Measurements from ENCODE around the gene MRPL55. TPM values are rescaled to one million over a fixed set of nuclear protein-coding genes. Genes with fewer than 3 reads are reported as not detected.
A peak's percentile ranks its signal among the peaks of the same experiment; 100 is the strongest.

Gene MRPL55
- total RNA-seq, 2 donors from 2014 or later, result 33.0 to 60.7 TPM

DNA sequence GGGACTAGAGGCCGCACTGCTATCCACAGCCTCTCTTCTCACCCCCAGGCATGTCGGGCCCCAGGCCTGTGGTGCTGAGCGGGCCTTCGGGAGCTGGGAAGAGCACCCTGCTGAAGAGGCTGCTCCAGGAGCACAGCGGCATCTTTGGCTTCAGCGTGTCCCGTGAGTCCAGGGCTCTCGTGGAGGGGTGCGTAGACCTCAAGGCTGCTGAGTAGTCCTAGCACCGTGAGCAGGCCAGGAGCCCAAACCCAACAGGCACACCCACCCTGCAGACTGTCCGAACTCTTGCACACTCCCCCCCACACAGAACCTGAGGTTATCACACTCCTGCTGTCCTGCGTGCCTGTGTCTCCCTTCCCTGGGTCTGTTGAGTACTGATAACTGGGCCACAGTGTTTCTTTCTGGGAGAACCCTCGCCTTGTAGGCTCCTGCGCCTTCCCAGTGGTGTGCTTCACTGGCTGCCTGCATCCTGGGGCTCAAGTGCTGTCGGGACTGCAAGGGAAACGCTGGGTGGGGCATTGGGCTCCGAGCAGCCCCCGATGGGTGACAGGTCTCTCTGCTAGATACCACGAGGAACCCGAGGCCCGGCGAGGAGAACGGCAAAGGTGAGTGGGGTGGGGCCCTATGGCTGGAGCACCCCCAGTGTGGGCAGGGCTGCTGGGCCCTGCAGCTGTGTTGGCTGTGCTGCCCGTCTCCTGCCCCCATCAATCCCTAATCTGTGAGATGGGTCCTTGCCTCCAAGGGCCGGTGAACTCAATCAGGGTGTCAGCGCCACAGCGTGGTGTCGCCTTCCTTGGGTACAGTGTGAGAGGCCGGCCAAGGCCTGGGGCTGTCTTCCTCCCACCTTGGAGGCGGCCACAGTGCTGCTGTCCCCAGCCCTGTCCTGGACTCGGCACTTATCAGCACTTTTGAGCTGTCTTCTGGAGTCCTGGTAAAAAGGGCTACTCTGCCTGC lies 36.6 kb upstream of the MRPL55 start:
- Histone ChIP-seq H3K27ac (no peak overlapping the region), H3K4me1 (peaks cover 15% of the 10 kb centered on the region), H3K9me3 (no peaks in the 10 kb centered on the region), H3K36me3 (no peaks in the 10 kb centered on the region), H3K4me3 (no peak overlapping the region), H3K27me3 (no peaks in the 10 kb centered on the region), H3K9ac (ENCODE audit: low read depth in 2 of 2, low read length in 2 of 2) (no peak overlapping the region)
- DNase-seq, result no peak
- TF ChIP-seq, protein P1, sequence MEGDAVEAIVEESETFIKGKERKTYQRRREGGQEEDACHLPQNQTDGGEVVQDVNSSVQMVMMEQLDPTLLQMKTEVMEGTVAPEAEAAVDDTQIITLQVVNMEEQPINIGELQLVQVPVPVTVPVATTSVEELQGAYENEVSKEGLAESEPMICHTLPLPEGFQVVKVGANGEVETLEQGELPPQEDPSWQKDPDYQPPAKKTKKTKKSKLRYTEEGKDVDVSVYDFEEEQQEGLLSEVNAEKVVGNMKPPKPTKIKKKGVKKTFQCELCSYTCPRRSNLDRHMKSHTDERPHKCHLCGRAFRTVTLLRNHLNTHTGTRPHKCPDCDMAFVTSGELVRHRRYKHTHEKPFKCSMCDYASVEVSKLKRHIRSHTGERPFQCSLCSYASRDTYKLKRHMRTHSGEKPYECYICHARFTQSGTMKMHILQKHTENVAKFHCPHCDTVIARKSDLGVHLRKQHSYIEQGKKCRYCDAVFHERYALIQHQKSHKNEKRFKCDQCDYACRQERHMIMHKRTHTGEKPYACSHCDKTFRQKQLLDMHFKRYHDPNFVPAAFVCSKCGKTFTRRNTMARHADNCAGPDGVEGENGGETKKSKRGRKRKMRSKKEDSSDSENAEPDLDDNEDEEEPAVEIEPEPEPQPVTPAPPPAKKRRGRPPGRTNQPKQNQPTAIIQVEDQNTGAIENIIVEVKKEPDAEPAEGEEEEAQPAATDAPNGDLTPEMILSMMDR (IDR thresholded peaks at IDR 0.05), result no peak
- intact Hi-C loops (cut with DNase I), result no loop called here

DNA sequence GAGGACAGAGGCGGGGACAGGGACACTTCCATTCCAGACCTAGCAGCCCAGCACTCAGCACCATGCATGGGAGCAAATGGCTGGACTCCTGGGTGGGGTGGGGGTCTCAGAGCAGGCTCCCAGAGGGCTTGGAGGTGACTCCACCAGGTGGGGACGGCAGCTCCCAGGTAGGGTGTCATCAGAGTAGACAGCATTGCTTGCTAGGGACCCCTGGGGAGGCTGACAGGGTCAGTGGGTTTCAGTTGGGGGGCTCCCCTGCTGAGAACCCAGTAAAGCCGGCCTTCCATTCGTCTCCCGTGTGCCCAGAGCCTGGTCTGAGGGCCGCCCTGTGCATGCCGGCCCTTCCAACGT lies 35.9 kb upstream of the MRPL55 start:
- Histone ChIP-seq H3K9ac (ENCODE audit: low read depth in 2 of 2, low read length in 2 of 2) (no peak overlapping the region), H3K4me3 (no peak overlapping the region), H3K27me3 (no peaks in the 10 kb centered on the region), H3K27ac (no peak overlapping the region), H3K36me3 (no peaks in the 10 kb centered on the region), H3K9me3 (no peaks in the 10 kb centered on the region), H3K4me1 (peaks cover 15% of the 10 kb centered on the region)
- TF ChIP-seq, protein P1 (IDR thresholded peaks at IDR 0.05), result no peak
- DNase-seq, result no peak
- intact Hi-C loops (cut with DNase I), result no loop called here

GRCh38 chr1:228144193-228144992 lies 35.3 kb upstream of the MRPL55 start:
- Histone ChIP-seq H3K9me3 (no peaks in the 10 kb centered on the region), H3K36me3 (no peaks in the 10 kb centered on the region), H3K9ac (ENCODE audit: low read depth in 2 of 2, low read length in 2 of 2) (no peak overlapping the region), H3K27me3 (no peaks in the 10 kb centered on the region), H3K4me3 (no peak overlapping the region), H3K27ac (no peak overlapping the region), H3K4me1 (peaks cover 15% of the 10 kb centered on the region)
- intact Hi-C loops (cut with DNase I), result no loop called here
- no peak for DNase-seq
- TF ChIP-seq, protein P1 (IDR thresholded peaks at IDR 0.05), result no peak

GRCh38 chr1:228143480-228144192 lies 34.5 kb upstream of the MRPL55 start:
- Histone ChIP-seq H3K4me1 (peaks cover 15% of the 10 kb centered on the region), H3K4me3 (no peak overlapping the region), H3K27ac (no peak overlapping the region), H3K27me3 (no peaks in the 10 kb centered on the region), H3K9ac (ENCODE audit: low read depth in 2 of 2, low read length in 2 of 2) (no peak overlapping the region), H3K9me3 (no peaks in the 10 kb centered on the region), H3K36me3 (no peaks in the 10 kb centered on the region)
- TF ChIP-seq, protein P1 (IDR thresholded peaks at IDR 0.05), result no peak
- no peak for DNase-seq
- intact Hi-C loops (cut with DNase I), result no loop called here

- no peak for DNase-seq
- intact Hi-C loops (cut with DNase I), result no loop called here
- Histone ChIP-seq H3K9ac (ENCODE audit: low read depth in 2 of 2, low read length in 2 of 2) (peak overlapping the region; percentile 3 to 93), H3K27me3 (no peaks in the 10 kb centered on the region), H3K9me3 (no peaks in the 10 kb centered on the region), H3K36me3 (no peaks in the 10 kb centered on the region), H3K4me3 (no peak overlapping the region), H3K4me1 (peaks cover 15% of the 10 kb centered on the region), H3K27ac (no peak overlapping the region)
- TF ChIP-seq, protein P1 (IDR thresholded peaks at IDR 0.05), result no peak
Measured at GRCh38 chr1:228142701-228143136, 33.6 kb upstream of the MRPL55 start.

Measured in colonic mucosa (tissue), 4 donors.